Muscle of back (tissue), 11 donors: ENCODE data around the gene PRAMEF20. TPM values are rescaled to one million over a fixed set of nuclear protein-coding genes. Genes with fewer than 3 reads are reported as not detected.

ENCODE experiments used
- DNase-seq, 3 donors: peaks; one replicate each; pipeline versions ENCODE4 v3.0.0 to v3.0.0-alpha.2; 2013
- polyA plus RNA-seq, 10 donors: library from polyadenylated mRNA; unstranded; fragments of 120-200 nt; gene quantifications; one replicate each; pipeline ENCODE4 v1.2.1, GENCODE V29; 2013; ENCODE audit not compliant: insufficient read length in 10 of 10

The PRAMEF20 gene
- polyA plus RNA-seq, 10 donors, result 0.20 TPM; not detected in 9

DNA sequence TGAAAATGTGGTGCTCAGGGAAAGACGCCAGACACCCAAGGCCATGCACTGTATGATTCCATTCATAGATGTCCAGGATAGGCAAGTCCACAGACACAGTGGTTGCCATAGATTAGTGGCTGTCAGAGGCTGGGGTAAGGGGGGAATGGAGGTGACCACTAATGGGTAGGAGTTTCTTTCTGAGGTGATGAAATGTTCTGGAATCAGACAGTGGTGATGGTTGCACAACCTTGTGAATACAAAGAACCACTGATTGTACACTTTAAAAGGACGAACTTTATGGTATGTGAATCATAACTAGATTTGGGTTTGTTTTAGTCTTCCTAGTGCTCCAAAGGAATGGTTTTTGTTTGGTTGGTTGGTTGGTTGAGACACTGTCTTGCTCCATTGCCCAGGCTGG is 51.7 kb downstream of the PRAMEF20 start:
- no peak for DNase-seq

DNA sequence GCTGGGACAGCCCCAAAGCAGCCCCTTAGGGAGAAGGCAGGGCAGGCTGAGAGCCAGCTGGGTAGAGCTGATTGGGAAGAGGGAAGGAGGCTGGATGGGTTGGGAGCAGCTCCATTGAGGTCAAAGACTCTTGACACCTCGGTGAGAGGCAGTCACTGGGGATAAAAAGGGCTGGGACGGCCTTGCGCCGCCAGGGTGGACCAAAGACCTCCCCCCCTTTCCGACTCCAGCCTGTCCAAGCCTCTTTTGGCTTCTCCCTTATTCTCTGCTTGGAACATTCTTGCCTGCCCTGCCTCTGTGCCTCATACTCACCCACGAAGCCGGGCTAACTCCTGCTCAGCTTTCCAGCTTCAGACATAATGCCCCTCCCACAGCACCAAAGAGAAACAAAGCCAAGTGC is 52.4 kb downstream of the PRAMEF20 start:
- peak in 1 of 3 donors; percentile 28 for DNase-seq

DNA sequence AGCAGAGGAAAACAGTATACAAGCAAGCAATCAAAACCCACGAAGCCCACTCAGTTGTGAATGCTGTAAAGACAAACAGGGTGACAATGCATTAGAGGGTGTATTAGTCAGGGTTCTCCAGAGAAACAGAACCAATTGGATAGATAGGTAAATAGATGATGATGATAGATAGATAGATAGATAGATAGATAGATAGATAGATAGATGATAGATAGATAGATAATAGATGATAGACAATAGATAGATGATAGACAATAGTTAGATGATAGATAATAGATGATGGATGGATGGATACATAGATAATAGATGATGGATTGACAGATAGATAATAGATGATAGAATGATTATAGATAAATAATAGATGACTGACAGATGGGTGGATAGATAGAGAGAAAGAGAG is 55.3 kb downstream of the PRAMEF20 start:
- no peak for DNase-seq

DNA sequence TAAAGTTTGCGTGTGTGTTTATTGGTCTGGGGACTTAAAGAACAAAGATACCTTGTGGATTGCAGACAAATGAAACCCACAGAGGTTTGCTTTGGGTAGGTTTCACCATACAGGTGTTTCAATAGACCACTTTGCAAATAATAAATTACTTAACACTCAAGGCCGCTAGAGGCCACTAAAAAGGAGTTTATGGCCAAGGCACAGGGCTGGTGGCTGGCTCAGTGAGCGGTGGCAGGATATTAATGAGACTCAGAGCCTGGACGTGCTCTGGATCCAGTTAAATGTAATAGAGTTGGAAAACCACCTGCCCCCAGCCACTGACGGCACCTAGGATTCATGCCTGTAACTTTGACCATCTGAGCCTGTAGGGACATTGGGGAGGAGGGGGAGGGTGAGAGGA is 59.1 kb downstream of the PRAMEF20 start:
- no peak for DNase-seq

Other genes with a start within 250 kb of the PRAMEF20 start
- under 1 TPM in 2 of 10 donors, not detected in 8; 0.15 to 0.31 TPM for gene HNRNPCL4, start 244.8 kb upstream of the PRAMEF20 start, polyA plus RNA-seq
- not detected for gene PRAMEF9, start 238.6 kb upstream of the PRAMEF20 start, polyA plus RNA-seq
- gene PRAMEF13, start 209.0 kb upstream of the PRAMEF20 start, polyA plus RNA-seq, result not detected
- gene PRAMEF18, start 184.3 kb upstream of the PRAMEF20 start, polyA plus RNA-seq, result not detected
- gene PRAMEF5, start 156.3 kb upstream of the PRAMEF20 start, polyA plus RNA-seq, result not detected
- gene PRAMEF8, start 125.3 kb upstream of the PRAMEF20 start, polyA plus RNA-seq, result not detected
- gene PRAMEF33, start 106.9 kb upstream of the PRAMEF20 start, polyA plus RNA-seq, result not detected
- gene PRAMEF15, start 94.9 kb upstream of the PRAMEF20 start, polyA plus RNA-seq, result not detected
- not detected for gene PRAMEF14, start 63.3 kb upstream of the PRAMEF20 start, polyA plus RNA-seq
- not detected for gene PRAMEF19, start 38.5 kb upstream of the PRAMEF20 start, polyA plus RNA-seq
- not detected for gene PRAMEF17, start 20.8 kb upstream of the PRAMEF20 start, polyA plus RNA-seq
- gene LRRC38, start 103.6 kb downstream of the PRAMEF20 start, polyA plus RNA-seq, result 10 to 100 TPM in 9 of 10 donors, 1 to 10 TPM in 1; 9.6 to 38.9 (median 31.8) TPM
- gene PDPN, start 173.4 kb downstream of the PRAMEF20 start, polyA plus RNA-seq, result 10 to 100 TPM; 28.1 to 50.2 (median 35.8) TPM